GM12892 (cell line): Measurements from ENCODE around the gene RAB29.

Experiments
- POLR2A ChIP-seq: IDR thresholded peaks from 2 replicates; pipeline ENCODE4 v1.6.1; 2011; ENCODE audit warnings: low read depth, low read length, control low read depth
- POLR2AphosphoS5 ChIP-seq: IDR thresholded peaks from 2 replicates; pipeline ENCODE4 v1.6.1; 2011; ENCODE audit warnings: low read depth, low read length, control low read depth
- TAF1 ChIP-seq: IDR thresholded peaks from 2 replicates; pipeline ENCODE4 v1.6.1; 2011; ENCODE audit warnings: low read depth, mild to moderate bottlenecking, control low read depth, low read length, borderline replicate concordance

DNA sequence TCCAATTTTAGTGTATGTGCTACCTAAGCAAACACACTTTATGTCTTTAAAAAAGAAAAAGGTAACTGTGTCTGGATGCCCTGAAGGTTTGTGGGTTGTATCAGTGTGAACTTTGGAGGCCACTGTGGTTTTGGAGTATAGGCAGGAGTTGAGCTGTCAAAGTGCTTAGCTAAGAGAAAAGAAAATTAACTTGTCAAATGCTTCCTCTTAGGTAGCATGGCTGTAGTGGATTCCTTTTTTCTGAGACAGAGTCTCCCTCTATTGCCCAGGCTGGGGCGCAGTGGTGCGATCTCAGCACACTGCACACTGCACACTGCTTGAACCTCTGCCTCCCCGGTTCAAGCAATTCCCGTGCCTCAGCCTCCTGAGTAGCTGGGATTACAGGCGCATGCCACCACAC, 48.9 kb upstream of the RAB29 start:
- TF ChIP-seq POLR2A (no peak), POLR2AphosphoS5 (no peak), TAF1 (no peak)
